Stimulated activated CD8-positive, alpha-beta memory T cell treated with anti-CD3 and anti-CD28 coated beads, Interleukin-7, amount 100 ng/mL, for 4 hours (primary cell): Measurements from ENCODE around the gene SLC35F1.
"Not testable (repeated sequence)": the region's sequence is repeated elsewhere in the genome, so short reads cannot be mapped to it uniquely, and the experiment has no call there.

Experiments used
- DNase-seq, 2 donors: peaks; one replicate each; pipeline ENCODE4 v3.0.0-alpha.2; 2020; ENCODE audit warnings: low read depth in 2 of 2

The SLC35F1 gene

GRCh38 chr6:117927866-117928265, 20.8 kb downstream of the SLC35F1 start:
- DNase-seq: no peak

GRCh38 chr6:117928833-117929232, 21.8 kb downstream of the SLC35F1 start:
- DNase-seq: no peak

GRCh38 chr6:117929501-117929900, 22.4 kb downstream of the SLC35F1 start:
- DNase-seq: no peak

- DNase-seq: no peak
Observed at GRCh38 chr6:117930645-117931044, 23.6 kb downstream of the SLC35F1 start.

GRCh38 chr6:117932001-117932400, 24.9 kb downstream of the SLC35F1 start:
- no peak for DNase-seq

GRCh38 chr6:117932676-117933075, 25.6 kb downstream of the SLC35F1 start:
- DNase-seq: no peak

- DNase-seq: no peak
Observed at GRCh38 chr6:117933471-117933870, 26.4 kb downstream of the SLC35F1 start.

- DNase-seq: no peak
Observed at GRCh38 chr6:117938311-117938995, 31.4 kb downstream of the SLC35F1 start.

- no peak for DNase-seq
Observed at GRCh38 chr6:117947234-117947633, 40.2 kb downstream of the SLC35F1 start.

GRCh38 chr6:117951783-117952182, 44.7 kb downstream of the SLC35F1 start:
- no peak for DNase-seq

GRCh38 chr6:117955684-117956256, 48.7 kb downstream of the SLC35F1 start:
- DNase-seq: no peak

- DNase-seq: no peak
Observed at GRCh38 chr6:117956386-117956785, 49.3 kb downstream of the SLC35F1 start.

- no peak for DNase-seq
Observed at GRCh38 chr6:117958536-117958935, 51.5 kb downstream of the SLC35F1 start.

GRCh38 chr6:117960877-117961276, 53.8 kb downstream of the SLC35F1 start:
- no peak for DNase-seq

GRCh38 chr6:117961301-117961700, 54.2 kb downstream of the SLC35F1 start:
- DNase-seq: no peak

- not testable (repeated sequence) for DNase-seq
Observed at GRCh38 chr6:117965763-117966162, 58.7 kb downstream of the SLC35F1 start.

- no peak for DNase-seq
Observed at GRCh38 chr6:117971637-117972036, 64.6 kb downstream of the SLC35F1 start.

- no peak for DNase-seq
Observed at GRCh38 chr6:117974914-117975627, 68.0 kb downstream of the SLC35F1 start.

- DNase-seq: no peak
Observed at GRCh38 chr6:117976030-117976651, 69.1 kb downstream of the SLC35F1 start.

- no peak for DNase-seq
Observed at GRCh38 chr6:117985916-117986315, 78.9 kb downstream of the SLC35F1 start.

- no peak for DNase-seq
Observed at GRCh38 chr6:117986396-117986795, 79.3 kb downstream of the SLC35F1 start.

- DNase-seq: no peak
Observed at GRCh38 chr6:117989086-117989485, 82.0 kb downstream of the SLC35F1 start.

GRCh38 chr6:117990151-117990550, 83.1 kb downstream of the SLC35F1 start:
- no peak for DNase-seq
